NCI-H2107 treated with DMSO at 0.1 percent for 48 hours (cell line): ENCODE data around the gene CHIT1.

ENCODE experiments used
- DNase-seq: peaks from one replicate; lab custom pipeline; 2025; ENCODE audit not compliant: unreplicated experiment; lab: John Stamatoyannopoulos, UW

CHIT1 gene

GRCh38 chr1:203217139-203217655 is 12.3 kb downstream of the CHIT1 start:
- no peak for DNase-seq

DNA sequence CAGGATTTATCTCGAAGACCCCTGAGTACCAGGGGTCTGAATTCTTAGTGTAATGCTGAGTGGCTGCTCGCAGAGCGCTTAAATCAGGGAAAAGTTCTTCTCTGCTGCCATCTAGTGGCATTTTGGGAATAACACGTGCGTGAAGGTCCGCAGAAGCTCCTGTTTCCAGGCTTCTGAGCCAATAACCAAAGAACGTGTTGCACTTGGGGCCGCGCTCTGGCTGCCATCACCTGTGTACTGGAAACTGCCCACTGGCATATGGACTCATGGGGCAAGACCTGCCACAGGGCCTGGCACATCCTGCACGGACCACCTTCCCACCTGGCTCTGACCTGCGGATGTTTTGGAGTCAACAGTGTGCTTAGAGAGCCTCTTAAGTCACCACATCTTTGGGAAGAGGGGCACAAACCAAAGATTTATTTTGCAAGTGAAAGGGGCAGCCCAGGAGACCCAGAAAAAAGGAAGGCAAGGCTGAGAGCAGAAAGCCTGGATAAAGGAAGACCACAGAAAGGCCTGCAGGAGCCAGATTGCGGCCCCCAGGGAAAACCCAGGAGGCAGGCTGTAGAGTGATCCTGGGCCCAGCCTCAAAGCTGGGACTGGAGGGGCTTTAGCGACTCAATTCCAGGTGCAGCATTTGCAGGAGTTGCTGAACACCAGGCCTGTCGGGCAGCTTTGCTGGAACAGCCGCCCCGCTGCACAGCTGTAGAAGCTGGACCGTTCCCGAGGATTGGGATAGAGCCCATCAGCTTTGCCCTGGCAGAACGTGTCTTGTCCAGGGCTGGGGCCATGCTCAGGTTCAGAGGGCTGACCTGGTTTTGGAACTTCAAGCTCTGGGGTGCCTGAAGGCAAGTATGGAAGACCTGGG is 13.0 kb downstream of the CHIT1 start:
- peak; percentile 80 for DNase-seq

GRCh38 chr1:203215573-203215972 is 13.9 kb downstream of the CHIT1 start:
- peak; percentile 82 for DNase-seq

GRCh38 chr1:203214871-203215270 is 14.6 kb downstream of the CHIT1 start:
- DNase-seq, result no peak

GRCh38 chr1:203213126-203213525 is 16.3 kb downstream of the CHIT1 start:
- no peak for DNase-seq

DNA sequence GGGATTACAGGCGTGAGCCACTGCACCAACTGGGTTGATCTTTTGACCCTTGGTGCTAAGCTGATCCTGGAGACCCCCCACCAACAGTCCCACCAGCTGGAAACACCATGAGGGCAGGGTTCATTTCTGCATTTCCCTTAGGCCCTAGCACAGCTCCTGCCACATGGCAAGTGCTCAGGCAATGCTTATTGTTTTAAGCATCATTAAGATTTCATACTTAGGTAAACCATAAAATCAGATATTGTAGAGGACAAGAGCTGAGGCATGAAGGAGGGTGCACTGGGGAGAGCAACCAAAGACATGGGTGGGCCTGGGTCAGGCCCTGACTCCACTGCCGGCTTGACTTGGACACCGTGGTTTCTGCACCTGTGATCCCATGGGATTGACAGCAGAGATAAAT is 17.7 kb downstream of the CHIT1 start:
- no peak for DNase-seq

DNA sequence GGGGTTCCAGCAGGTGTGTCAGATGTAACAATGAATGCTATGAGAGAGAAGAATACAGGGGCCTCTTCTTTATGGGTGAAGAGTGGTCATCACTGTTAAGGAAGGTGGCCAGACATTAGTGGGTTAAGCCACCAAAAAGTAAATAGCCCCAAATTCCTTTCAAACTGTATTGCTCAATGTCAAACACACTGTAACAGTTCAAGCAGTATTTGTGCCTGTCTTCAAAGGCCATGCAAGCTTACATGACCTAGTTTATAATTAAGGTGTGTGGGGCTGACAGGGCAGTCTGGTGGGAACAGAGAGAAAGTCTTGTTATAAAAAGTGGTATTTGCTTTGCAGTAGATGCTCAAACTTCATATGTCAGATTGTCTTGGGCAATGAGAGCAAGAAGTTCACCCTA is 18.5 kb downstream of the CHIT1 start:
- DNase-seq, result no peak

- no peak for DNase-seq
Observed at GRCh38 chr1:203210350-203210749, 19.1 kb downstream of the CHIT1 start.

DNA sequence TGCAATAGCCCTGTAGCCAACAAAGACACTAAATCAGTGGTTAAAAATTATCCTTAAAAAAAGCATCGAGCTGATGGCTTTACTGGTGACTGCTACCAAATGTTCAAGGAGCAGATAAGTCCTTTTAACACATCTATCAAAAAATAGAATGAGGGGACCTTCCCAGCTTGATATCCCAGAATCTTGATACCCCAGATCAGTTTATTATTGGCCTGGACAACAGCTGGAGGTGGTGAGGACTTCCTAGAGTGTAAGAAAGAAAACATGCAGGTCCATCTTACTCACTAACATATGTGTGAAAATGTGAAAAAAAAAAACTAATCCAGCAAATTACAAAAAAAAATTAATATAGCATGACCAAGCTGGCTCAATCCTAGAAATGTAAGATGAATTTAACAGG is 21.3 kb downstream of the CHIT1 start:
- DNase-seq, result no peak

- DNase-seq, result peak; percentile 19
Observed at GRCh38 chr1:203207751-203208150, 21.7 kb downstream of the CHIT1 start.

GRCh38 chr1:203206129-203206687 is 23.3 kb downstream of the CHIT1 start:
- no peak for DNase-seq

DNA sequence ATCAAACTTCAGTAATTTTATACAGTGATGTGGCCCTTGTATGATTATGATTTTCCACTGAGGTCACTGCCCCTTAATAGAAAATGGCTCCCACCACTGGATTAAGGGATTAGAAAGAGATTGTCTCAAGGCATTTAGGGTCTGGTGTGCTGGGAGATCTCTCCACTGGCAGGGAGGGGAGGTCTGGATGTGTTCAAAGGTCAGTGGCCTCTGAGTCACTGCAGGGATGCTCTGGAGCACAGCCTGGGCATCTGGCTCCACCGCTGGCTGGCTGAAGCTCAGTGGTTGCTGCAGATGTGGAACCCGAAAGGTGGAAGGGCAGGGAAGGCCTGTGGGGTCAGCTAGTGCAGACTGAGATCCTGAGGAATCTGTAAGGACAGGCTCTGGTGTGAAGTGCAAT is 24.7 kb downstream of the CHIT1 start:
- no peak for DNase-seq

DNA sequence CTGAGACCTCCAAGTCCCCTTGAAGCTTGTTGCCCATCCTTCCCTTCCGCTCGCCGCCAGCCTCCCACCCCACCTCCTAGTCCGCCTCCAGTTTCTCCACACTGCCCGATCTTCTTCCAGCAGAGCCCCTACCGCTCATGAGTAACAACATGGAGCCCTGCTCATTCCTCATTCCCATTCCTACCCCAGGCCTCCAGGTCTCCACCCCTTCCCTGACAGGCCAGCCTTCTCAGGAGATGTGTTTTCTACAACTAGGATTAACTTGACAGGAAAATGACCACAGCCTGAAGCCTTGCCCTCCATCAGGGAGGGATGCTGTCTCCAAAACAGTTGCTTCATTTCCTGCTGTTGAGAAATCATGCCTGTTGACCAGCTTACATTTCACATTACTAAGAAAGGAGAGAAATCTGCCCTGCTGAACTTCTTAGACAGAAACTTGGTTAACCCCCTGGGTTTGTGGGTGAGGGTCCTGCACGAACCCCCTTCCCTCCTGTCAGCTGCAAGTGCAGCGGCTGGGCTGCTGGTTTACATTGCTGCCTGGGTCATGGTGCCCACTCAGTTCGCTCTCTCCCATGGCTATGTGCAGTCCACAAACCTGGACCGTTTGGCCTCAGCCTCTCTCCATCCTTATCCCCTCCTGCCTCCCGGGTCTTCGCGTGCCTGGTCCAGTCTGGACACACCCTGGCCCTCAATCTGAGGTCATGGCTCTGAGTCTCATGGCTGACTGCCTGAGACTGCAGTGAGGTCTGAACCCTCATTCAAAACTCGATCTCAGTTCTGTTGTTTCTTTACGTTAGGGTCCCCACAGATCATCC is 26.8 kb downstream of the CHIT1 start:
- no peak for DNase-seq

- no peak for DNase-seq
Observed at GRCh38 chr1:203201516-203202205, 27.8 kb downstream of the CHIT1 start.

DNA sequence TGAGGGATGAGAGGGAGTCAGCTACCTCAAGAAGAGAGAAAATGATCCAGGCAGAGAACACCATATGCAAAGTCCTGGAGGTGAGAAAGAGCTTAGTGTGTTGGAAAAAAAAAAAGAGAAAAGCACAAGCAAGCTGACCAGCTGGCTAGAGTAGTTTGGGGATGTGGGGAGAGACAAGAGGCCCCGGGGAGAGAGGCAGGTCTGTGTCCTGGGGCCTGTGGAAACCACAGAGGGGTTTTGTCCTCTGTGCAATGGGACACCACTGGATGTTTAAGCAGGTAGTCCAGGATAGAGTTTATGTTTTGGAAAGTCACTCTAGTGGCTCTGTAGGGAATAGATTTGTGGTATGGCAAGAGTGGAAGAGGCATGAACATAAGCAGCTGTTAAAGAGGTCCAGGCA is 28.6 kb downstream of the CHIT1 start:
- DNase-seq, result no peak

DNA sequence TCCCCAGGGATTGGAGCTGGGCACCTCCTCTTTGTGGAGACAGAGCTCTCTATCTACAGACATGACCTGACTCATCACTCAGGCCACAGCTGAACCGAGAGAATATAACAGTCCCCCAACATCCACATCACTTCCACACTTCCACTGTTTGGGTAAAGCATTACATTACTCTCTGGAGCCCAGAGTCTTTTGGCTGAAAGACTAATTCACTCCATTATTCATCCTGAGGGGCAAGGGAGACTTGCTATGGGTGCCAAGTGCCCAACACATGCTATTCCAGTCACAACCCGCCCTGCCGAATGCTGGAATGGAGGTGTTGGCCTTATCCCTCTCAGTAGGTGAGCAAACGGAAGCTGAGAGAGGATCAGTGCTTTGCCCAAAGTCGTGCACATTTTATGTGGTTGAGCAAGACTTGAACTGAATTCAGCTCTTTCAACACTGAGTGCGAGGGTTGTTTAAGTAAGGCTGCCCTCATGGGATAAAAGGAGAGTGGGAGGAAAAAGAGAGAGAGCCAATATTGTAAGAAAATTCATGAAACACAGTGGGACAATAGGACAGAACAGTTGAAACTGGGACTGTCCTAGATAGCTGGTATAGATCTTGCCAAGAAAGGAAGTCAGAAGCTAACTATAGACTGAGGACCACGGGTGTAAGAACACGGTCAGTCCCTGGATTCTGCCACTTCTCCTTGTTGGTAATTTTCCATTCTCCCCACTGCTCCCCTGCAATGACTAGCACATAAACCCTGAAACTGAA is 29.5 kb downstream of the CHIT1 start:
- DNase-seq, result no peak

DNA sequence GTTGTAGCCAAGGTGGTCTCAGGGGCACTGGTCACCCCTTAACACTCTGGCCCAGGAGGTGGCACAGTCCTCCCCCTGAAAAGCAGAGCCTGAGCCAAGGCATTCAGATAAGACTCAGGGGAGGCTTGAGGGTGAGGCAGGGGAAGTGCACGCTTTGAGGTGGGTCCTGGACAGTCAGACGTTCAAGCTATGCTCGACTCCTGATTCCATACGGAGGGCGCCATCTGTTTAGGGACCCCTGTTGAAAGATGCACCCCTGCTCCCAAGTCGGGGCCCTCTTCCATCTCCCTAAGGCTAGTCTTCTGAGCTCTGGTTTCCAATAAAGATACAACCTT is 30.0 kb downstream of the CHIT1 start:
- DNase-seq, result no peak

DNA sequence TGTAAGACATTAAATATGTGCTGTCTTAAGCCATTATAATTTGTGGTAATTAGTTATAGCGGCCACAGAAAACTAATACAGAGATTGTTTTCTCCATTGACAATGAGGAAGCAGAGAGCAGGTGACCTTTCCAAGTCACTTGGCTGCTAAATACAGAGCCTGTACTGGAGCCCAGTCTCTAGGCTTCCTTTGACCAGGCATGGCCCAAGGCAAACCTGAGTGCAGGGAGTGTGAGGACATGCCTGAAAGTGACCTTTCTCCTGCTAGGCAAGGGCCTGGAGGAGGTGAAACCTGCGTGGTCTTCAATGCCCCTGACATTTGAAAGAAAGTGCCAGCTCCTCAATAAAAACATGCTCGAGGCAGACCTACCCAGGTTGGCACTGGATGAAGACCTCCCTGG is 30.5 kb downstream of the CHIT1 start:
- DNase-seq, result no peak

DNA sequence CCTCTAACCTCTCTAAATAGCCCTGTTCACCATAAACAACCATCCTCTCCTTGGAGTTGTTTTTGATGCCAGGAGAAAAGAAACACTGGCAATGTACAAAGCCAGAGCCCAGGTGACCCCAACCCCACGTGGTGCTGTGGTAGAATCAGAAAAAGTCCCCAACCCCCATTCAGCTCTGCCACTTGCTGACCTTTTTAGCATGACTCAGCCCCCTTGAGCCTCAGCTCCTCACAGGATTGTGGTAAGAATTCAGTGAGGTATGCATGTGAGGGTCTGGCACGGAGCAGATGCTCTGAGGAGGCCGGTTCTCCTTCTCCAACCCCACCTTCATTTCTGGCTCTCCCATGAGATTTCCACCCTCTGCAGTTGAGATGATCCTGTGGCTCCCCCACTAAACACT is 31.8 kb downstream of the CHIT1 start:
- DNase-seq, result no peak

DNA sequence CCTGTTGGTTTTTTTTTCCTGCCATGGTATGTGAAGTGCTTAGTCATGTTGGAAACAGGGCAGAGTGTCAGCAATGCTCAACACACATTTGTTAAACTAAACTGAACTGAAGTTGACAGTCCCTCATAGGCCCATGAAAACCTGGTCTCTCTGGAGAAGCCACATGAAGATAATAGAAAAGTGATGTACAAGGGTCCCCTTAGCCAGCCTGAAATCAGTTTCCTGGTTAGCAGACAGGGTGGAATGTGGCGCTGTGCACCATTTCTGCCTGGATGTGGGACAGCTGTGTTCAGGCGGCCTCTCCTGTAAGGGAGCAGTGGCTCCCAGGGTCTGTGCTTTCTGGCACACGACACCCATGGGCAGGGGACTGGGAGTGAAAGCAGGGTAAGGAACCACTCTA is 33.1 kb downstream of the CHIT1 start:
- DNase-seq, result no peak

DNA sequence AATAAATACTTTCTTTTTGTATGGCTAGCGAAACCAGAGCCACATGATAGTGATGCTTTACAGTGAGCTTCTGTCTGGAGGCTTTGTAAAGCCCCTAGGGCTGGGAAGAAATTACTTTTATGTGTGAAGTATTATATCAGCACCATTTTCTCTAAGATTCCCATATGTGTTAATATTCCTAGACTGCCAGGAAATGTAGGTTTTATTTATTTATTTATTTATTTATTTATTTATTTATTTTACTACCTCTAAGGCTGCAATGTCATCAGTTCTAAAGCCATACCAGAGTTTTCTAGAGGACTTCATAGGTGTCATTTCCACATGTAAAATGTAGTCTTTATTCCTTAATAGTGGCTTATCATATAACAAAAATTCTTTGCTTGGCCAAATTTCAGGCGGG is 38.5 kb downstream of the CHIT1 start:
- DNase-seq, result no peak
